Sigmoid colon (tissue), 7 donors: ENCODE results near the gene LEMD2. TPM values are rescaled to one million over a fixed set of nuclear protein-coding genes. Genes with fewer than 3 reads are reported as not detected.

Experiments
- DNase-seq: peaks from one replicate; pipeline ENCODE4 v3.0.0-alpha.2; 2019
- H3K27ac ChIP-seq, 4 donors: fragments of 200-600 bp; sonication (generic); one replicate each; pipeline ENCODE4 v1.5.1; 2016 to 2019; ENCODE audit warnings: mild to moderate bottlenecking in 1 of 4
- H3K27me3 ChIP-seq, 3 donors: fragments of 200-600 bp; sonication (generic); one replicate each; pipeline ENCODE4 v1.5.1; 2019; ENCODE audit warnings: mild to moderate bottlenecking in 1 of 3
- H3K36me3 ChIP-seq, 4 donors: fragments of 200-600 bp; sonication (generic); one replicate each; pipeline ENCODE4 v1.5.1; 2016 to 2019
- H3K4me1 ChIP-seq, 4 donors: fragments of 200-600 bp; sonication (generic); one replicate each; pipeline ENCODE4 v1.5.1; 2017 to 2019
- H3K4me3 ChIP-seq, 4 donors: fragments of 200-600 bp; sonication (generic); one replicate each; pipeline ENCODE4 v1.5.1; 2017 to 2019; ENCODE audit warnings: mild to moderate bottlenecking in 2 of 4, moderate library complexity in 1 of 4
- H3K9me3 ChIP-seq, 4 donors: fragments of 200-600 bp in 3 of 4; sonication (generic) in 3 of 4; one replicate each; pipeline versions ENCODE4 v1.5.1 to v1.6.1; 2013 to 2019
- EP300 ChIP-seq, 4 donors: sonication (generic); formaldehyde crosslinking; IDR thresholded peaks; one replicate each; pipeline ENCODE4 v1.6.1; 2017; ENCODE audit warnings: antibody characterized with exemption in 4 of 4
- POLR2A ChIP-seq, 2 donors: fragments of 450-650 bp; IDR thresholded peaks; one replicate each; pipeline ENCODE4 v1.6.1; 2016; ENCODE audit warnings: antibody characterized with exemption in 2 of 2, mild to moderate bottlenecking in 2 of 2, moderate library complexity in 2 of 2
- POLR2AphosphoS5 ChIP-seq, 4 donors: sonication (generic); formaldehyde crosslinking; IDR thresholded peaks; one replicate each; pipeline ENCODE4 v1.6.1; 2017; ENCODE audit warnings: antibody characterized with exemption in 4 of 4
- WGBS, 2 donors: extraction: QIAGEN DNeasy Blood & Tissue Kit; methylation state at CpG; one replicate each; pipeline ENCODE4 v1.1.7; 2013; 5-methylcytosine and 5-hydroxymethylcytosine counted together
- intact Hi-C: fragments of 100-400 bp; cut with DNase I; formaldehyde crosslinking; loops from one replicate; pipeline ENCODE4 v1.15.1; 2023
- polyA plus RNA-seq, 3 donors: library from polyadenylated mRNA; stranded (reverse); fragments of 200-250 nt; gene quantifications; one replicate each; pipeline ENCODE4 v1.2.3, GENCODE V29; 2013
- total RNA-seq, 4 donors: library from RNA; depleted of rRNA; stranded (reverse); fragments of >200 nt; gene quantifications; one replicate each; pipeline ENCODE4 v1.1.0, GENCODE V29; 2016
- TF ChIP-seq, protein P1 (sequence below), 4 experiments: fragments of 450-650 bp in 3 of 4; fragments of 200-600 bp in 1 of 4; IDR thresholded peaks; one replicate each; pipeline ENCODE4 v1.5.1; 2016 to 2019; ENCODE audit warnings: antibody characterized with exemption in 4 of 4, mild to moderate bottlenecking in 3 of 4, moderate library complexity in 2 of 4
- donor health status: healthy with polysubstance abuse.
- donor health status: Bipolar disorder and iron deficiency.
- donor health status: healthy.

The LEMD2 gene
- total and polyA plus RNA-seq, 7 donors: 17.6 to 71.6 (median 38.3) TPM

DNA sequence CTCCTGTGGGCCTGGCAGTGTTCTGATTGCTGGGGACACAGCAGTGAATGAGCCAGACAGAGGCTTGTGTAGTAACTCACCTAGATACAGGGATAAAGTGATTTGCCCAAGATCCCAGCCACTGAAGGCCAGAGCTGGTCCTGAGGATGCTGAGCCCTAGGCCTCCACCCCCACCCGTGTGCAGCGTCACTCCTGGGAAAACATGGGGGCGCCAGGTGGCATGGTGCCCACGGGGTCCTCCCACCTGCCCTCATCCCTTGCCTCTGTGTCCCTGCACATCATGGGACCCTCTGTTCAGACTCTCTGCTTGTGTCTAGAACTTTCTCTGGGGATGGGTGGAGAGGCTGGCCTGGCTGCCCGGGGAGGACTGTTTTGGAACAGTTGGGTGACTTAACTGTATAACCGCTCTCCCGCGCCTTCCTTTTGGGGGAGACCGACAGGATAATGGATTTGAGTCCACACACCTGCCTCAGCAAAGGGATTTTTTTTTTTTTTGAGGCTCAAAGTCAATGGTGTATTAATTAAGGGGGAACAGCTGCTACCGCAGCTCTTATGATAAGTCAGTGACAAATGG lies 19.6 kb downstream of the LEMD2 start:
- no peak for DNase-seq
- peaks cover 0 to 43% (median 36%) of the 10 kb centered on the region in 4 donors for H3K4me1 ChIP-seq
- 73 to 87% methylated on average over 10 of the region's 10 CpGs for WGBS, 2 donors
- no peak overlapping the region for H3K27ac ChIP-seq
- TF ChIP-seq POLR2A (IDR thresholded peaks at IDR 0.05) (no peak), EP300 (IDR thresholded peaks at IDR 0.05) (no peak), POLR2AphosphoS5 (IDR thresholded peaks at IDR 0.05) (no peak)
- TF ChIP-seq, protein P1, sequence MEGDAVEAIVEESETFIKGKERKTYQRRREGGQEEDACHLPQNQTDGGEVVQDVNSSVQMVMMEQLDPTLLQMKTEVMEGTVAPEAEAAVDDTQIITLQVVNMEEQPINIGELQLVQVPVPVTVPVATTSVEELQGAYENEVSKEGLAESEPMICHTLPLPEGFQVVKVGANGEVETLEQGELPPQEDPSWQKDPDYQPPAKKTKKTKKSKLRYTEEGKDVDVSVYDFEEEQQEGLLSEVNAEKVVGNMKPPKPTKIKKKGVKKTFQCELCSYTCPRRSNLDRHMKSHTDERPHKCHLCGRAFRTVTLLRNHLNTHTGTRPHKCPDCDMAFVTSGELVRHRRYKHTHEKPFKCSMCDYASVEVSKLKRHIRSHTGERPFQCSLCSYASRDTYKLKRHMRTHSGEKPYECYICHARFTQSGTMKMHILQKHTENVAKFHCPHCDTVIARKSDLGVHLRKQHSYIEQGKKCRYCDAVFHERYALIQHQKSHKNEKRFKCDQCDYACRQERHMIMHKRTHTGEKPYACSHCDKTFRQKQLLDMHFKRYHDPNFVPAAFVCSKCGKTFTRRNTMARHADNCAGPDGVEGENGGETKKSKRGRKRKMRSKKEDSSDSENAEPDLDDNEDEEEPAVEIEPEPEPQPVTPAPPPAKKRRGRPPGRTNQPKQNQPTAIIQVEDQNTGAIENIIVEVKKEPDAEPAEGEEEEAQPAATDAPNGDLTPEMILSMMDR (IDR thresholded peaks at IDR 0.05): no peak
- intact Hi-C loops: no loop called here
- H3K4me3 ChIP-seq: no peak overlapping the region
- H3K36me3 ChIP-seq: peaks cover 9 to 23% (median 20%) of the 10 kb centered on the region in 4 donors
- H3K27me3 ChIP-seq: peaks cover 0 to 9% (median 0%) of the 10 kb centered on the region in 3 donors
- no peaks in the 10 kb centered on the region for H3K9me3 ChIP-seq

DNA sequence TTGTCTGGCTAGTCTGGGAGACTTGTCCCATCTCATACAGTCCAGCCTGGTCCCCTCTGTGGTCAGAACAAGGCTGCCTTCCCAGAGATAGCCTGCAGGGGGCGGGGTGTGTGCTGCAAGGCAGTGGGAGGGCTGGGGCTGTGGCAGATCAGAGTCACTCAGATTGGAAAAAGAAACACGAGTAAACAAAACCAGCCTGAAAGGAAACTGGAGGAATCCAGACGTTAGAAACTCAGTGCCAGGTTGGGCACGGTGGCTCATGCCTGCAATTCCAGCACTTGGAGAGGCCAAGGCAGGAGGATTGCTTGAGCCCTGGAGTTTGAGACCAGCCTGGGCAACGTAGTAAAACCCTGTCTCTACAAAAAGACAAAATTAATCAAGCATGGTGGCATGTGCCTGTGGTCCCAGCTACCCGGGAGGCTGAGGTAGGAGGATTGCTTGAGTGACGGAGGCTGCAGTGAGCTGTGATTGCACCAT lies 20.2 kb downstream of the LEMD2 start:
- Histone ChIP-seq H3K27me3 (peaks cover 0 to 9% (median 0%) of the 10 kb centered on the region in 3 donors), H3K9me3 (no peaks in the 10 kb centered on the region), H3K4me1 (peaks cover 0 to 43% (median 36%) of the 10 kb centered on the region in 4 donors), H3K36me3 (peaks cover 6 to 17% (median 16%) of the 10 kb centered on the region in 4 donors), H3K4me3 (no peak overlapping the region), H3K27ac (no peak overlapping the region)
- TF ChIP-seq, protein P1 (IDR thresholded peaks at IDR 0.05): peak; percentile 55 to 81 (median 66)
- TF ChIP-seq POLR2A (IDR thresholded peaks at IDR 0.05): no peak
- peak; percentile 86 for DNase-seq
- intact Hi-C loops: no loop called here
- WGBS, 2 donors: 22 to 33% methylated on average over 7 of the region's 7 CpGs

DNA sequence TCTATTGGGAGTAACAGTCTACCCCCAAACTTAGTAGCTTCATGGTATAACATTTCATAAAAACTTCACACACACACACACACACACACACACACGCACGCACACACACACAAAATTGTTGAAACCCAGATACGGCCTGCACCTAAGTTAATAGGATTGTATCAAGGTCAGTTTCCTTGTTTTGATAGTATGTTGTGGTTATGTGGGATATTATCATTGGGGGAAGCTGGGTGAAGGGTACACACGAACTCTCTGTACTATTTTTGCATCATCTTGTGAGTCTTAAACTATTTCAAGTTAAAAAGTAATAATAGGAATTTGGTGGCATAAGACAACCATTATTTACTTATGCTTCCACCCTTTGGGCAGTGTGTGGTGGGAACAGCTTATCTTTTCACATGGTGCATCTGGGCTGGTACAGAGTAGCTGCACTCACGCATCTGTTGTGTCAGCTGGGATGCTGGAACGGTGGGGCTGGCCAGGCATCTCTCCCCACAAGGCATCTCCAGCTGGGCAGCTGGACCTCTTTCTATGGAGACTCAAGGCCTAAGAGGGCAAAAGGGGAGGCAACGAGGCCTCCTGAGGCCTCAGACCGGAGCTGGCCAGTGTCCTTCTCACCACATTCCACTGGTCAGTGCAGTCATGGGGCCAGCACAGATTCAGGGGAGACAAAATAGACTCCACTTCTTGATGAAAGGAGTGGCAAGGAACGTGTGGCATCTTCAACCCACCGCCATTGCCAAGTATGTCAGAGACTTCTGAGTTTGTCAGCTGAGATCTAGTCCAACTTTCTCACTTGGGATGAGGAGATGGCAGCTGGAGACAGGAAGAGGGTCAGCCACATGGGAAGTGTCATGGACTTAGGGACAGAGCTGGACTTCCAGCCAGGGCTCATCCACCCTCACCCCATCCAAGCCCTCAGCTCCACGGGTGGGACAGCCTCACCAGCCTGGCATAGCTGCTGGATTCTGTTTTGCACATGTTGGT lies 21.7 kb downstream of the LEMD2 start:
- TF ChIP-seq EP300 (IDR thresholded peaks at IDR 0.05) (no peak), POLR2AphosphoS5 (IDR thresholded peaks at IDR 0.05) (no peak), POLR2A (IDR thresholded peaks at IDR 0.05) (no peak)
- TF ChIP-seq, protein P1 (IDR thresholded peaks at IDR 0.05): no peak
- Histone ChIP-seq H3K9me3 (no peaks in the 10 kb centered on the region), H3K4me3 (no peak overlapping the region), H3K27ac (no peak overlapping the region), H3K27me3 (peaks cover 0 to 9% (median 0%) of the 10 kb centered on the region in 3 donors), H3K4me1 (peaks cover 0 to 40% (median 34%) of the 10 kb centered on the region in 4 donors), H3K36me3 (peaks cover 0 to 3% (median 2%) of the 10 kb centered on the region in 4 donors)
- DNase-seq: no peak
- WGBS, 2 donors: 77% methylated on average over 11 of the region's 11 CpGs
- intact Hi-C loops: no loop called here

DNA sequence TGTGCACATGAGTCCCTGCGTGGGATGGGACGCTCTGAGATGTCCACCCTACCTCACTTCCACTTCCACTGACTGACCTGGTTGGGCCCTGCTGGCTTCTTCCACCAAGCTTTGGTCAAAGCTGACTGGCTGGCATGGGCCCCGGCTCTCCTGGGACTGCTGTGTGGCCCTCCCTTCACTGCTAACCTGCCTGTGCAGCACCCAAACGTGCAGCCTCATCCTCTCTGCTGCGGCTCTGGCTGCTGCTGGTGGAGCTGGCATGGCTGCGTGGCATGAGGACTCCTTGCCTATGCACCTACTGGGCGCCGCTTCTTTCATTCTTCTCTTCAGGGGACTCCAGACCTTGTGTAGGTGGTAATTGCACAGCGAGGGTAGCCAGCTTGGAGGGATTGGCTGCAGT lies 23.6 kb downstream of the LEMD2 start:
- Histone ChIP-seq H3K4me3 (no peak overlapping the region), H3K27me3 (peaks cover 0 to 9% (median 0%) of the 10 kb centered on the region in 3 donors), H3K9me3 (no peaks in the 10 kb centered on the region), H3K36me3 (no peaks in the 10 kb centered on the region), H3K27ac (no peak overlapping the region), H3K4me1 (peaks cover 0 to 35% (median 26%) of the 10 kb centered on the region in 4 donors)
- TF ChIP-seq EP300 (IDR thresholded peaks at IDR 0.05) (no peak), POLR2A (IDR thresholded peaks at IDR 0.05) (no peak), POLR2AphosphoS5 (IDR thresholded peaks at IDR 0.05) (no peak)
- TF ChIP-seq, protein P1 (IDR thresholded peaks at IDR 0.05): no peak
- no peak for DNase-seq
- 95 to 96% methylated on average over 9 of the region's 9 CpGs for WGBS, 2 donors
- intact Hi-C loops: no loop called here
